HG02970 (cell line): Measurements from ENCODE around the gene GNB1.
A peak's percentile ranks its signal among the peaks of the same experiment; 100 is the strongest.
"Not testable (repeated sequence)": the region's sequence is repeated elsewhere in the genome, so short reads cannot be mapped to it uniquely, and the experiment has no call there.

ENCODE experiments used
- ATAC-seq: cut with Tn5 transposase; IDR thresholded peaks from one replicate; pipeline ENCODE4 v1.9.1; 2021; ENCODE audit warnings: mild to moderate bottlenecking, moderate library complexity, moderate number of reproducible peaks; ENCODE audit not compliant: unreplicated experiment, low FRiP score

Gene GNB1

DNA sequence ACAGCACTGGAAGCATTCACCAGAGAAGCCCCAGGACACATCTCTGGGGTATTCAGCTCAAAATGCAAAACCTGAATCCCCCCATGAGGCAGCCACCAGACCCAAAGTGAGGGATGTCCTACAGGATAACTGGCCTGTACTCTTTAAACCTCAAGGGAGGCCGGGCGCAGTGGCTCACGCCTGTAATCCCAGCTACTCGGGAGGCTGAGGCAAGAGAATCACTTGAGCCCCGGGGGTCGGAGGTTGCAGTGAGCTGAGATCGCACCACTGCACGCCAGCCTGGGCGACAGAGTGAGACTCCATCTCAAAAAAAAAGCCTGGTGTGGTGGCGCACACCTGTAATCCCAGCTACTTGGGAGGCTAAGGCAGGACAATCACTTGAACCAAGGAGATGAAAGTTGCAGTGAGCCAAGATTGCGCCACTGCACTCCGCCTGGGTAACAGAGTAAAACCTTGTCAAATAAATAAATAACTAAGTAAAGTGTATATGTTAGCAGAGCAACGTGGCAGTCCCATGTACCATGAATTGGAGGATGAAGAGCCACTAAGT is 29.1 kb downstream of the GNB1 start:
- ATAC-seq = not testable (repeated sequence)

- no peak for ATAC-seq
Measured at GRCh38 chr1:1861339-1861730, 29.6 kb downstream of the GNB1 start.

- ATAC-seq = not testable (repeated sequence)
Measured at GRCh38 chr1:1859970-1860697, 30.8 kb downstream of the GNB1 start.

DNA sequence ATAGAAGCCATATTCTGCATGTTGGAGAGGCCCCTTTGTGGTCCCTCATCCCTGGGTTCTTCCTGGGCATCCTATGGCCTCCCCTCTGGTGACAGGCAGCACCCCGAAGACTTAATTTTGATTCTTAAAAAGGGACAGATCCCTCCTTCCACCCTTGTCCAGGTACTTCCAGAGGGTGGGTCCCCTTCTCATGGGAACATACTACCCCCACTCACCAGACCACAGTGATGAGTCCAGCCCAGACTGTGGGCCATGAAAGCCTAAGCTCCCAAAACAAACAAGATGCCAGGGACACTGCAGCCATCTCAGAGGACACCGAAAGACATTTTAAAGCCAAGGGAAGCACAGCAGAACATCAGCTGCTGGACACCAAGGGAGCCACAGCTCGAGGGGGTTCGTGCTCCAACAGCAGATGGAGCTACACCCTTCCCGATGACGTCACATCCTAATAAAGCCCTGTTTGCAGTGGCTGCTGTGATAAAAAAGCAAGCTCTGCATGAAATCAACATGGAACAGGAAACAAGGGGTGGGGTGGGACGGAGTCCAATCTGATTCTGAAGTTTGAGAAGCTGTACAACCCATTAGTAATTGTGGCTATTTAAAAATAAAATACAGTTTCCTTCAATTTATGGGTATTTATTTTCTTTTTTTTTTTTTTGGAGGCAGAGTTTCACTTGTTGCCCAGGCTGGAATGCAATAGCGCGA is 32.4 kb downstream of the GNB1 start:
- no peak for ATAC-seq

- no peak for ATAC-seq
Measured at GRCh38 chr1:1857096-1857703, 33.7 kb downstream of the GNB1 start.

DNA sequence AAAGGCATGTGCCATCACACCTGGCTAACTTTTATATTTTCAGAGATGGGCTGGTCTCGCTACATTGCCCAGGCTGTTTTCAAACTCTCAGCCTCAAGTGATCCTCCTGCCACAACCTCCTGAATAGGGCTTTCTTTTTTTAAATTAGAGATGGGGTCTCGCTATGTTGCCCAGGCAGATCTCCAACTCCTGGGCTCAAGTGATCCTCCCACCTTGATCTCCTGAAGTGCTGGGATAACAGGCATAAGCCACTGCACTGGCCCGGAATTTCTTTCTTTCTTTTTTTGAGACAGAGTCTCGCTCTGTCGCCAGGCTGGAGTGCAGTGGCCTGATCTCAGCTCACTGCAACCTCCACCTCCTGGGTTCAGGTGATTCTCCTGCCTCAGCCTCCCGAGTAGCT is 34.7 kb downstream of the GNB1 start:
- not testable (repeated sequence) for ATAC-seq

DNA sequence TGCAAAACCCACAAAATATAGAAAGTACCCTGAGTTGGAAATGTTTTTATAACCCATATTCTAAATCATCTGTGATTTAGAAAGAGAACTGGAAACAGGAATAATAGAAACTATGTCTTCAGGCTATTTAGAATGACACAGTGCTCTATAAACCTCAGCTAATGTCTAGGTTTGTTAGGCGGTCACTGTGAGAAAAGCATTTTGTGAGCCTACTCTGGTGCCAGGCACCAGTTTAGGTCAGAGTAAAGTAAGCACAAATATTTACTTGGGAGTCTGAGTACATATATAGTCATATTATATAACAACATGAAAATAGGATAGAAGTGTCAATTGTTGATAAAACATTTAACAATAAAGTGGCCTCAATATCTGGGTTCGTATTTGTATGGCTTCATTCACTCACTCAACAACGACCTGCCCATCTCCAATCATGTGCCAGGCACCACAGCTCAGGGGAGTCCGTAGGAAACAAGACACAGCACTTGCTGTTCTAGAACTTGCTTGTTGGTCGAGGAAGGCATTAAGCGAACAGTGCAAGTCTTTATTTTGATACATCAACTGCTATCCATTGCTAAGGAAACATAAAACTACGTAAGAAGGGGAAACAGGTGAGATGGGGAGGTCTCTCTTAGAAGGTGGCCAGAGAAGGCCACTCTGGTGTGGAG is 37.2 kb downstream of the GNB1 start:
- ATAC-seq = no peak

GRCh38 chr1:1852619-1853414 is 38.1 kb downstream of the GNB1 start:
- ATAC-seq = no peak

GRCh38 chr1:1847890-1848289 is 43.0 kb downstream of the GNB1 start:
- ATAC-seq = no peak

DNA sequence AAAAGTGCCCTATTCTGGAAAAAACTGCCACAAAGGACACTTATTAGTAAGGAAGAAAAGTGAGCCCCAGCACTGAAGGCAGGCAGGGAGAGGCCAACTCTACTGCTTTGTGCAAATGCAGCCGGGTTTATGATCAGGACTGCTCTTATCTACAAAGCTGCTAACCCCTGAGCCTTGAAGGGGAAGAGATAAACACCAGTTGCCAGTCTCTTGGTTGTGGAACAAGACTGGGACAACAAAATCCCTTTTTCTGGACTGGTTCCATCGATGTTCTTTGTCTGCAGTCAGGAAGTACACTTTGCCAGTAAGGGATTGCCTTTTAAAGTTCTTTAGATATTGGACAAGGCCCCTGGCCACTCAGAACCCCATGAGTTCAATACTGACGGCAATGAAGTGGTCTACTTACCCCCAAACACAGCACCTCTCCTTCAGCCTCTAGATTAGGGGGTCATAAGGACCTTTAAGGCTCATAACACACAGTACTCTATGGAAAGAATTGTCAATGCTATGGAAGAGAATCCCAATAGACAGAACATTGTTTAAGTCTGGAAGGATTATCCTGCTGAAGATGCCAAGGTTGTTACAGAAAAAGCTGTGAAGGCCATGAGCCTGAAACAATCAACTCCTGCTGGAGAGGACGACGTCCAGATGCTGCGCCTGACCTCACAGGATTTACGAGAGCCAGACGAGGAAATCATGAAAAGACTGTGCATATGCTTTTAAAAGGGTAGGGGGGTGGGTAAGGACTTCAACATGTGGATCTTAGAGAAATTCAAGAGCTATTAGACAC is 43.6 kb downstream of the GNB1 start:
- ATAC-seq = no peak

DNA sequence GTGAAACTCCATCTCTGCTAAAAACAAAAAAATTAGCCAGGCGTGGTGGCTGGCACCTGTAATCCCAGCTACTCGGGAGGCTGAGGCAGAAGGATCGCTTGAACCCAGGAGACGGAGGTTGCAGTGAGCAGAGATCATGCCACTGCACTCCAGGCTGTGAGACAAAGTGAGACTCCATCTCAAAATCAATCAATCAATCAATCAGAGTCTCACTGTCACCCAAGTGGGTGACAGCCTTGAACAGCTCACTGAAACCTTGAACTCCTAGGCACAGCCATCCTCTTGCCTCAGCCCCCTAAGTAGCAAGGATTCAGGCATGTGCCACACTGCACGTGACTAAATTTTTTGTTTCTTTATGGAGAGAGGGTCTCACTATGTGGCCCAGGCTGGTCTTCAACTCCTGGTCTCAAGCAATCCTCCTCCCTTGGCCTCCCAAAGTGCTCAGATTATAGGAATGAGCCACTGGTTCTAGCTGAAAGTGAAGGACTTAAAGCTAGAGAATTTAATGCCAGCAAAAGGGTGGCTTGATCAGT is 44.4 kb downstream of the GNB1 start:
- no peak for ATAC-seq

- no peak for ATAC-seq
Measured at GRCh38 chr1:1842360-1843146, 48.3 kb downstream of the GNB1 start.

DNA sequence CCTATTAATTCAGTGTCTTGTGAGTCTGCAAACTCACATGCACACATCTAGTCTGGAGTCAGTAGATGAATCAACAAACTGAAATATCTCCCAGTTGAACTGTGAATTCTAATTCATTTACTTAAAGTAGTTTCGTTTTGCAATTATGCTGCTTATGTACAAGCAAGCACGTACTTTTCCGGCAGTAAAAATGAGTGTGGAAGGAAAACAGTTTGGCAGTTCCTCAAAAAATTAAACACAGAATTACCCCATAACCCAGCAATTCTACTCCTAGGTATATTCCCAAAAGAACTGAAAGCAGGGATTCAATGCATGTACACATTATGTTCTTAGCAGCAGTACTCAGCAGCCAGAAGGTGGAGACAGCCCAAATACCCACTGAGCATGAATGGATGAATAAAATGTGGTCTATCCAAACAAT is 49.3 kb downstream of the GNB1 start:
- no peak for ATAC-seq

- no peak for ATAC-seq
Measured at GRCh38 chr1:1839311-1839965, 51.4 kb downstream of the GNB1 start.

DNA sequence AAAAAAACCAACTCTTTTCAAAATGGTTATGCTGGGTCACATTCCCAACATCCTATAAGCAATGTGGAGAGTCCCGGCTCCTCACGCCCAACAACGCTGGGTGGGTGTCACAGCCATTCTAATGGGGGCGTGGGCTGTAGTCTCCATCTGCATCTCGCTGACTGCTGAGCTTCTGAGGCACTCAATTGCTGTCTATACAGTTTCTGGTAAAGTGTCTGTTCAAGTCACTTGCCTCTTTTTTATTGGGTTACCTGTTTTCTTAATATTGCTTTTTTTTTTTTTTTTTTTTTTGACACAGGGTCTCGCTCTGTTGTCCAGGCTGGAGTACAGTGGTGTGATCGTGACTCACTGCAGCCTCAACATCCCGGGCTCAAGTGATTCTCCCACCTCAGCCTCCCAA is 54.8 kb downstream of the GNB1 start:
- ATAC-seq = no peak

DNA sequence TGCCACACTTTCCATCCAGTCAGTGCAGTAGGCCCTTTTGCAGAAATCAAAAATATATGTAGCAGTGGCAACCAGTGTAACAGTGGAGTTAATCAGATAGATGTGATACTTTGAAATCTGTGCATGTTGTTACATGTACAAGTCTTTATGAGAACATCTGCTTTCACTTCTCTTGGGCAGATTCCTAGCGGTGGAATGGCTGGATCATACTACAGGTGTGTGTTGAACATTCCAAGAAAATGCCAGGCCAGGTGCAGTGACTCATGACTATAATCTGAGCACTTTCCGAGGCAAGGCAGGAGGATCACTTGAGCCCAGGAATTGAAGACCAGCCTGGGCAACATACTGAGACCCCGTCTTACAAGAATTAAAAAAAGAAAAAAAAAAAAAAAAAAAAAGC is 55.3 kb downstream of the GNB1 start:
- ATAC-seq = no peak

DNA sequence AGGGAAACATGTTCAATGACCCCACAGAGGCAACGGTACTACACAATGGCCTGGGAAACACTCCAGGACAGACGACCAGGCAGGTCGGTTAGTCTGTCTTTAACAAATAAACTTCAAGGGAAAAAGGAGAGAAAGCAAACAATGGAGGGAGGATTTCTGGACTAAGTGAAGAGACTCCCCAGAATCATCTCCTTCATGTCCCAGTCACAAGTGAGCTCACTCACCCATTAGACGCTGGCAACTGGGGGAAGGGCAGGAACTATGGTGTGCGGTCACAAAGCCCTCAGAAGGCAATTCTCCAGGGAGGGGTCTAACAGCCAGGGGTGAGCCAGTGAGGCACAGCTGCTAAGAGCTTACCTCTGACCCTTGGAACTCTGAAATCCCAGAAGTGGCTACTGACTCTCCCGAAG is 57.0 kb downstream of the GNB1 start:
- ATAC-seq = peak; percentile 56

DNA sequence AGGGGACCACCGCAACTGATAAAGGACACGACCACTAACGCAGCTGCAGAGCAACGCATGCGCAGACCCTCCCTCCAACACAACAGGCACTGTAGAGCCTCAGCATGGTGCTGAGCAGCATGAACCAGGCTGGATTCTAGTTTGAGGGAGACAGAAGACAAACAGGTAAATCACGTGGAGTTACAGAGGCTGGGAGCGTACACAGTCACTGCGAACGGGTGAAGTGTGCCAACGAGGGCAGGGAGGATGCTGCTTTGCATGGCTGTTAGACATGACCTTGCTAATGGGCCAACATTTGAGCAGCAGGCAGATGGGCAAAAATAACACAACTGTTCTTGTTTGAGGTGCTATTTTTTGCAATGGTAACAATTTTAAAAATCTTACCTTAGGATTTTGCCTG is 57.4 kb downstream of the GNB1 start:
- no peak for ATAC-seq
